Ammon's horn (tissue), 1 donor: ENCODE measurements around the gene CALML3.

Experiments used
- DNase-seq: peaks from one replicate; pipeline ENCODE4 v3.0.0-alpha.2; 2016; ENCODE audit warnings: low spot score

CALML3 gene

DNA sequence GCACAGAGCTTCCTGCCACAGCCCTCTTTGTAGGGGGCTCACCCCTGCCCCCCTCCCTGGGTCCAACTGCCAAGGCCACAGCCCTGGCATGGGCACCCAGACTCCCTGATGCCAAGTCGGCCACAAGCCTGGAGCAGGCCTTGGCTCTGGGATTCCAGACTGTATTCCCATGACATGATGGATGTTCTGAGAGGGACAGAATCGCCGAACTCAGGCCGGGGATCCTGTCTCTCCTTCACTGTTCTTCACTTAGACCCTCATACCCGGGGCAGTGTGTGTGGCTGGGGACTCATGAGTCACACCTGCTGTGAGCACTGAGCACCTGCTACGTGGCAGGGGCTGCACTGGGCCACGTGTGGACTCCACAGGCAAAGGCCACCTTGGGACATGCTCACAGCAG, 33.3 kb upstream of the CALML3 start:
- DNase-seq, result no peak

- DNase-seq, result no peak
Observed at GRCh38 chr10:5492322-5492855, 32.4 kb upstream of the CALML3 start.

DNA sequence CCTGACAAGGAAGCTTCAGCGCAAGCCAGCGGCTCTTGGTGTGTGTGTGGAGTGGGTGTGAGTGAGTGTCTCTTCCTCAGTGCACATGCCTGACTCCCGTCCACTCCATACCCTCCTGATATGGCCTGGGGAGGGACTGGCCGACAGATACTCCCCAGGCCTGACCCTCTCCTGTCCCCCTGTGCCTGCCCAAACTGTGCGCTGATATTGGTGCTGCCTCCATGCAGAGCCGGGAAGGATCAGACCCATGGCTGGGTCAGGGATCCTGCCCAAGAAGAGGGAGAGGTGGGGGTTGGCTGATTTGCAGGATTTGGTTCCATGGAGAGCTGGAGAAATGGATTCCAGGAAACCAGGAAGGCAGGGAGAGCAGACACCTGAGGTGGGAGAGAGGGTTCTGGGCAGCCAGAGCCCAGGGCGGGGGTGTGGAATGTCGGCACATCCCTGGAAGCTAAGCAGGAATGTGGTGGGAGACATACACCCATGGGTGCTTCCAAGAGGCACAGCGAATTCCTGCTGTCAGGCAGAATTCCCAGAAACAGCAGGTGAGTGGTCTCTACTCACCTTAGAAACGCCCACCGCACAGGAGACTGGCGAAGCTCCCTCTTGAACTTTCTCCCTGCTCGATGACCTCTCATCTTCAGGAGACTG, 31.7 kb upstream of the CALML3 start:
- no peak for DNase-seq

DNA sequence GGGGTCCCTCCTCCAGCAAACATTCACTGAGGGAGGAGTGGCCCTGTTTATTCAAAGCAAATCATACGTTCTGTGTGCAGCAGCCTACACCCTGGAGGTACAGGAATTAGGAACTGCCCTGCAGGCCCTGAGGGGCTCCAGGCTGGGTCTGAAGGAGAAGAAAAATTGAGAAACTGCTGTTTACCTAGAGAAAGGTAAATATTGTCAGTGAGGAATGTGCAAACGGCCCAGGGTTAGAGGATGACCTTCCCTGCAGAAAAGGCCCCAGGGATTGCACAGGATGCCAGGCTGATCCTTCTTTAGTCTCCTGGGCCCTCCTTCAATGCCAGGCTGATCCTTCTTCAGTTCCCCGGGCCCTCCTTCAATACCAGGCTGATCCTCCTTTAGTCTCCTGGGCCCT, 31.1 kb upstream of the CALML3 start:
- DNase-seq, result no peak

DNA sequence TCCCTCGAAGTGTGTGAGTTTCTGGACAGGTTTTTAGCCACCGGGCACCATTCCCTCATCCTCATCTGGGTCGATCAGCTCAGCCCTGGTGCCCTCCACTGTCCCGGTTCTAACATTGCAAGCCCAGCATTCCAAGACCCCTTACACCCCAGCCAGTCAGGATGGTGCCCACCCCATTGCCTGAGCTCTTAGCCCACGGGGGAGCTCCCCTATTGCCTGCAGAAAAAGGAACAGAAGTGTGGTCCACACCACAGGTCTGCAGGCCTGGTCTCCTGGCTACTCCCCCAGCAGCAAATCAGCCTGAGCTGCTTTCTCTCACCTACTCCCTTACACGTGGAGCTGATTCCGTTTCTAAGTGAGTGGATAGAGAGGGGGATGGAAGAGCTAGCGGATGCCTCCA, 30.1 kb upstream of the CALML3 start:
- no peak for DNase-seq

- DNase-seq, result no peak
Observed at GRCh38 chr10:5496261-5497250, 28.2 kb upstream of the CALML3 start.

DNA sequence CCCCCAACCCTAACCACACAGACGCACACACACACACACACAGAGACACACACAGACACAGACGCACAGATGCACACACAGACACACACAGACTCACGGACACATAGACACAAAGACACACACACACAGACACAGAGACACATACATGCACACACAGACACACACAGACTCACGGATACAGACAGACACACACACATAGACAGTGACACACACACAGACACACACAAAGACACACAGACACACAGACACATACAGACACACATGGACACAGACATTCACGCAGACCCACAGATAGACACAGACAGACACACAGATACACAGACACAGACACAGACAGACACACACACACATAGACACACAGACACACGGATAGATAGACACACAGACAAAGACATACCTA, 27.5 kb upstream of the CALML3 start:
- DNase-seq, result no peak

- DNase-seq, result no peak
Observed at GRCh38 chr10:5497948-5498730, 26.6 kb upstream of the CALML3 start.

DNA sequence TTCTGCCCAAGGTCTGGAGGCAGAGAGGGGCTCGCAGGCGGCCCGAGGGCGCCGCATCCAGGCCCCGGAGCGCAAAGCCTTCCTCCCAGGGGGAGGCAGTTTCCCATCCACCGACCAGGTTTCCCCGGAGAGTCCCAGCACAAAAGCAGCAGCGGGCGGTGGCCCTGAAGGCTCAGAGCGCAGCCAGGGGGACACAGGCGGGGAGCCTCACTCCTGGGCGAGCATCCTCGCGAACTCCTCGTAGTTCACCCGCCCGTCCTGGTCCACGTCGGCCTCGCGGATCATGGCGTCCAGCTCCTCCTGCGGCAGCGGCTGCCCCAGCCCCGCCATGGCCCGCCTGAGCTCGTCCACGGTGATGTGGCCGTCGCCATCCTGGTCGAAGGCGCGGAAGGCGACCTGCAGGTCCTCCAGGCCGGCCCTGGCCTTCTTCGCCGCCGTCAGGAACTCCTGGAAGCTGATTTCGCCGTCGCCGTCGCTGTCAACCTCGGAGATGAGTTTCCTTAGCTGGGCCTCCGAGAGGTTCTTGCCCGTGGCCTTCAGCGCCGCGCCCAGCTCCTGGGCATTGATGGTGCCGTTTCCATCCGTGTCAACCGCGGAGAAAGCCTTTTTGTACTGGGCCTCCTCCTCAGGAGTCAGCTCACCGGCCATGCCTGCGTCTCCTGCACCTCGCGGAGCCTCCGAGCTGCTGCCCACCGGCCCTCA, 25.8 kb upstream of the CALML3 start:
- DNase-seq, result no peak

DNA sequence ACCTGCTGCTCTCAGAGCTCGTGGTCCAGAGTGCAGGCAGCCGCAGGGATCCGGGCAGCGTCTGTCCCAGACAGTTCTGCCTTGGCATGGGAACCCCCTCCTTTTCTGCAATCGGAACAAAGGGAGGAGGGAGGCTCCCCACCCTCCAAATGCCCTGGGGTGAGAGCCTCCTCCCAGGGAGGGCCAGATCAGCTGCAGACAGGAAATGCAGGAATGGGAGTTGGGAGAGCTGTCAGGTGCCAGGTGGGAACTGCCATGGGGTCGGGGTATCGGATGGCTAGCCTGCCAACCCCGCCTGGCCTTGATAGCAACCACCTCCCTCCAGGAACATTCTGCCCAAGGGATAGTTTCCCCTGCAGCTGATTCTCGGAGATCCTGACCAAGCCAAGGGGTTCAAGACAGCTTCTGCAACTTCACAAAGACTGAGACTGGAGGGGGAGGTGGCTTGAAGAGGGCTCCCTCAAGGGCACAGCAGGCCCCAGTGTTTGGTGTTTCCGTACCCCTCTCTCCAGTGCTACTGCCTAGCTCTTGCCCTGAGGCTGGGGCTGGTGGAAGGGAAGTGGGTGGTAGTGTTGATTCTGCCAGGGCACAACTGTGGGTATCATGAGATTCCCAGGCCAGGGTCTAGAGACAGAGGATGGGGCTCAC, 25.1 kb upstream of the CALML3 start, which contains the start of gene CALML5:
Gene CALML5, minus strand, starts transcription at position 78 of the 648 bp plus-strand sequence. CDS start 132 bp downstream, outside the sequence.
- no peak for DNase-seq

- no peak for DNase-seq
Observed at GRCh38 chr10:5500162-5500670, 24.5 kb upstream of the CALML3 start.

GRCh38 chr10:5500910-5501309, 23.9 kb upstream of the CALML3 start:
- no peak for DNase-seq

DNA sequence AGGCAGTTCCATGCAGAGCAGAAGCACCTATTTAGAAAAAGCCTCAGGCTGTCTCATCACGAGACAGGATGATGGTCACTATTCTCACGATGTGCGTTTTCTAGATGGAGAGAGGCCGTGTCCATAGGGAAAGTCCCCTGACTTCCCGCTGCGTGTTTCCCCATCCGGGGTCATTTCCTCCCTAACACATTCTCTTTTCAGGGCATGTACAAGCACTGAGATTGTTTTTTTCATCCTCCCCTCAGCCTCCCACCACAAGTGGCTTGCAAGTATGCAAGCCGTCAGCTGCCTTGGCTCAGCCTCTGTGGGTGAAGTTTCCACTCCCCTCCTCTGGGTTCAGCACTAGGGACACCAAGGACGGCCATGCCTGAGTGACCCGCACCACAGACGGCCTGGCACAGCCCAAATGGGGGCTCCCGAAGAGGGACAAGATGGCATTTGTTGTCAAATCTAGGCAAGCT, 22.7 kb upstream of the CALML3 start:
- no peak for DNase-seq

- no peak for DNase-seq
Observed at GRCh38 chr10:5502571-5503476, 21.9 kb upstream of the CALML3 start.

DNA sequence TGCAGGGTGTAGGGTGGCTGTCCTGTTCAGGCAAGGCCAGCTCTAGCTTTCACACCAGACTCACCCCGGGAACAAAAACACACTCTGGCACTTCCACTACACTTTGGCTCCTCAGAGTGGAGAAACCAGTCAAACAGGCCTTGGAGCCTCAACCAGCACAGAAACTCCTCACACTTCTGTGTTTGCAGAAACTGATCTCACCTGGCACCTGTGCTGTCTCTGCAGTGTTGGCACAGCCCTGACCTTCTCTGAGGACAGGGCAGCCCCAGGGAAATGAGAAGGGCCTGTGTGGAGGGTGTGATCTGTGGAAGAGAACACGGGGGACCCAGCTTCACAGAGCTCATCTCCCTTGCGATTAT, 21.3 kb upstream of the CALML3 start:
- no peak for DNase-seq

GRCh38 chr10:5504146-5505072, 20.4 kb upstream of the CALML3 start:
- no peak for DNase-seq

DNA sequence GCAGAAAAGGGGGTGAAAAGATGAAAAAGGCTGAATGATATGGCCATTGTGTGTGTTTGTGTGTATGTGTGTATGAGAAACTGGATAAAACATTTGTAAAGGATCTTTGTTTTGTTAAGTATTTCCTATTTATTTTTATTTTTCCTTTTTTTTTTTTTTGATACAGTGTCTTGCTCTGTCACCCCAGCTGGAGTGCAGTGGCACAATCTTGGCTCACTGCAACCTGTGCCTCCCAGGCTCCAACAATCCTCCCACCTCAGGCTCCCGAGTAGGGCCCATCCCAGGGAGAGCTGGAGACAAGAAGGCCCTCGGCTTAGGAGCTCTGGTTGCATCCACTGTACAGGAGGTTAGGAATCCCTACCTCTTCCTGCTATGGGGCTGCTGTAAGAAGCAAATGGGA, 18.5 kb upstream of the CALML3 start:
- DNase-seq, result no peak
